ENCODE results near the gene OCIAD1.
"Not testable (repeated sequence)": the region's sequence is repeated elsewhere in the genome, so short reads cannot be mapped to it uniquely, and the experiment has no call there.

Gene OCIAD1

DNA sequence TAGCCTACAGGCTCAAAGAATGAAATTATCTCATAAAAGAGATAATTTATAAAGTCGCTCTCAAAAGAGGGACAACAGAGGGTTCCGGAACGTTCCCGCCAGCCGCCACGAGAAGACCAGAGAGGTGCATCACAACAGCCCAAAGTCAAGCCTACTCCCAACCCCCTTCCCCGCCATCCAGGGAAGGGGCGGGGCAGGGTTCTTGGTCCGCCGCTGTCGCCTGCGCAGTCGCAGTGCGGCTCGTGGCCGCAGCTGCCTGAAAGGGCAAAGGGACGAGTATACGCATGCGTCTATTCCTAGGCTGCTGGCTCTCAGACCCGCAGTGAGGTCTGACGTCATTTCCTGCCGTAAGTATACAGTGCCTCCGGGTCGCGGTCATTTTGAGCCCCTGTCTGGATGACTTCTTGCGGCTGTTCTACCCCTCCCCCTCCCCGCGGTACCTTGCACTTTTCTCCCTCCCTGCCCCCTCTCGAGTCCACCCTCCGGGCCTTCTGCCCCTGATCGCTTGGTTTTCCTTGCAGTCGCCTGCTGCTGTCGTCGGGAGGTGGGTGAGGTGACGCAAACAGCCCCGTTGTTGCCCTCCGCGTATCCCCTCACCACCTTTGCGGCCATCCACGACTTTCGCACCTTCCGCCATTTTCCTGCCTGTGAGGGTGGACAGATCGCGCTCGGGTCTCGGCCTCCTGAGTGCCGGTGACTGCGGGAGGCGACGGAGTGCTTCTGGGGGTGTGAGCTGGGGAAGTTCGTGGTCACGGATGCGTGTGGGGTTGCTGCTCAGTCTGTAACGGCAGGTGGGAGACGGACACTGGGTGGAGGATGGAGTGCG is at the start of gene OCIAD1:
Gene OCIAD1, plus strand, starts transcription at position 383 of the 826 bp plus-strand sequence. CDS start 1,537 bp downstream, outside the sequence.
- DNase-seq = peak; percentile 96 to 99

DNA sequence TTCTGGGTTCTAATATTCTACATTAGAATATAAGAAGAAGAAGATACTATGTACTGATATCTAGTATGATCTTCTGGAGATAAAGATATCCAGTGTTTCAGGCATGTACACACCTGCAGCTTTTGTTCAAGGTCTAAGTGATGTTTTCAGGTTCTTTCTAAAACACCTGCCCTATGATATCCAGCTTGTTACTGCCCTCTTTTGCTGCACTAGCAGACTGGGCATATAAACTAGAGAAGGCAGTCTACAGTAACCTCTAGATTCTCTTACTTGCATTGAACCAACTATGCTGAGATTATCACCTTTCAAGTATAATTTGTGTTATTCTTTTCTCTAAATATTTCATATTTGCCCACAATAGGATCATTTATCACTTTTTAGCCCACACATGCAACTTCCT is 48.9 kb upstream of the OCIAD1 start:
- no peak for DNase-seq

DNA sequence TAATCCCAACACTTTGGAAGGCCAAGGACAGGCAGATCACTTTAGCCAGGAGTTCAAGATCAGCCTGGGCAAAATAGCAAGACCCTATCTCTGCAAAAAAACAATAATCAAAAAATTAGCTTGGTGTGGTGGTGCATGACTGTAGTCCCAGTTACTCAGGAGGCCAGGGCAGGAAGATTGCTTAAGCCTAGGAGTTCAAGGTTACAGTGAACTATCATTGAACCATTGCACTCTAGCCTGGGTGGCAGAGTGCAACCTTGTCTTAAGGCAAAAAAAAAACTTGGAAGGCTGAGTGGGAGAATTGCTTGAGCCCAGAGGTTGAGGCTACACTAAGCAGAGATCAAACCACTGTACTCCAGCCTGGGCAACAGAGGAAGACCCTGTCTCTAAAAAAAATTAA is 45.6 kb upstream of the OCIAD1 start:
- DNase-seq = no peak

- peak in 1 of 2 donors; percentile 72 for DNase-seq
Measured at GRCh38 chr4:48786549-48786948, 44.3 kb upstream of the OCIAD1 start.

DNA sequence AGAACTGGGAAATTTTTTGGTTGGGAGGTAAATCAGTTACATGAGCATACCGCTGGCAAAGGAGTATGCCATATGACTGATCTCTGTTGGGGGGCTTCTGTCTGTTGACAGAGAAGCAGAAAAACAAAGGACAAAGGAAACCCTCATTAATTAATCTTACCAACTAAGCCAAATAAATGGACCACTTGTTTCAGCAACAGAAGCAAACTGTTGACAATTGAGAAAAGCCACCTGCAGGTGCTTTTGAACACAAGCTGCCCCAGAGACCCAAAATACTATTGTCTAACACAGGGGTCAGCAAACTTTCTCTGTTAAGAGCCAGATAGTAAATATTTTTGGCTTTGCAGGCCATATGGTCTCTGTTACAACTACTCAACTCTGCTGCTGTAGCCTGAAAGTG is 43.8 kb upstream of the OCIAD1 start:
- peak; percentile 53 to 82 for DNase-seq

DNA sequence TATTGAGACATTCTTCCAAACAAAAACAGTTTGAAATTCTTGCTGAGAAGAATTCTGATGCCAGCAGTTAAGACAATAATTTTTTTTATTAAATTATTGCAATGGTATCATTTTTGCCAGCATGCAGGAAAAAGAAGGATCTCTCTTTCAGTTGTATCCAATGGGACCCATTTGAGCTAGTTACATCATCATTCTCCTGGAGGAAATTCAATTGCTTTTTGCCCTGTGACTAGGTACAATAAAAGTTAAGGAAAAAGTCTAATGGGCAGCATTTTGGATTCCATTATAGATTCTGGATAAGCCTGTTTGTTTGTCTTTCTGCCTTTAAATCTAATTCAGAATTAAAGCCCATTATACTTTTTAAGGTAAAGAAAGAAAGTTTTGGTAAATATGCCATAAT is 40.3 kb upstream of the OCIAD1 start:
- DNase-seq = no peak

DNA sequence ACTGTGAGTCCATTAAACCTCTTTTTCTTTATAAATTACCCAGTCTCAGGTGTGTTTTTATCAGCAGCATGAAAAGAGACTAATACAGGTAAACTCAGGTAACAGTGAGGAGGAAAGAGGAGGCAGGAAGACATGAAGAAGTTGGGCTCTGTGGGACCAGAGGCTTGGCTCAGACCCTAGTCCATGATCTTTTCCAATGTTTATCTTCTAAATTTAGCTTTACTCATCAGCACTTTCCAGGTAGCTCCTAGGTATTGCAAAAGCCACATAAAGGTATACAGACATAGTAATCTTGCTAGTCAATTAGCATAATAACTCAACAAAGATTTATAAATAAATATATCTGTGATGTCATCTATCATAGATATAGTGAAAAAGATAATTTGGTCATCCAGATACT is 39.6 kb upstream of the OCIAD1 start:
- DNase-seq = no peak

GRCh38 chr4:48792348-48793006 is 38.4 kb upstream of the OCIAD1 start:
- DNase-seq = no peak

DNA sequence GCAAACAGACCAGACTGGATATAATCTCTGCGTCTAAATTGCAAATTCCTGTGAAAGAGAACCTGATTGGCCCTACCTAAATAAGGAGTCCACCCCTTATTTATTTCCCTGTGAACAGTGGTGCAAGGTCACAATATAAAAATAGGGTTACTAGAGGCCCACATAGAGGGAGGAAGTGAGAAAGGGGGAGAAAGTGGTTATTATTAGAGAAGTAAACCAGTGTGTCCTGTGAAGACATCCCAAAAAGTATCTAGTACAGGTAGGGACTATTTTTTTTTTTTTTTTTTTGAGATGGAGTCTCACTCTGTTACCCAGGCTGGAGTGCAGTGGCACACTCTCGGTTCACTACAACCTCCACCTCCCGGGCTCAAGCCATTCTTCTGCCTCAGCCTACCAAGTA is 35.8 kb upstream of the OCIAD1 start:
- DNase-seq = no peak

DNA sequence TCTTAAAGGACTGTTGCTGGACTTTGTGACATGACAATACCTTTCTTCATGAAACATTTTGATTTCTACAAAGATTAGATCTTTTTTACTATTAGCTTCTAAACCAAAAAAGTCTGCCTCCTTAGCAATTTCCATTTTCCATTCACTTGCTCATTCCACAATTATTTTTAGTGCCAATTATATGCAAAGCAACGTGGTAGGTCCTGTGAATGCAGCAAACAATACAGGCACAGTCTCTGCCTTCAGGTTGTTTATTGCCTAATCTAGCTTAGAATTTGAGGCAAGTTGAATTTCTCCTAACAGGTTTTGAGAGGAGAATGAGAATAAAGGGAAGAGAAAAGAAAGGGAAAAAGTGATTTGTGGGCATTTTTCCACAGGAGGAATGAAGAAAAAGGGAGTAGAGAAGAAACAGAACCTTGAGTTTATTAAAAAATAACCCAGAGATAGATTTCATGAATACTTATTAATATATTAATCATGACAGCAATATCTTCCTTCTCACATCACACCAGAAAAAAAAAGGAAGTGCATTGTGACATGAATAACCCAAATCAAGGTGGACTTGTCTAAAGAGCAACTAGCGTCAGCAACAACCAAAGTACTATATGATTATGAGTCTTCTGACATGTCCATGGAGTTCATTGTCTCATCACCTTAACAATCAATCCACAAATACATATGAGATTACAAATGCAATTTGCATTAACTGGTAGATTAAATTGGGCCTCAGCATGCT is 34.5 kb upstream of the OCIAD1 start:
- no peak for DNase-seq

- DNase-seq = no peak
Measured at GRCh38 chr4:48796927-48797679, 33.8 kb upstream of the OCIAD1 start.

DNA sequence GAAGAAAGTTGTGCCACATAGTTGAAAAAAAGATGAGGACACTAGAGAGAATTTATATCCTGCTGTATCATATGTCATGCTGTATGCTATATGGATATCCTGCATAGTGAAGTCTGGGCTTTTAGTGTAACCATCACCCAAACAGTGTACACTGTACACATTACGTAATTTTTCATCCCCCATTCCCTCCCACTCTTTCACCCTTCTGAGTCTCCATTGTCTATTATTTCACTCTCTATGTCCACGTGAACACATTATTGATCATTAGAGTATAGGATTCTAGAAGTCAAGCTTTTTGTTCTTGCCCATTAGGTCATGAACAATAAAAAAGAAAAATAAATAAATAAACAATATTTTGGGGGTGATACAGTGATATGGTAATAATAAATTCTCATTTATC is 32.8 kb upstream of the OCIAD1 start:
- no peak for DNase-seq

DNA sequence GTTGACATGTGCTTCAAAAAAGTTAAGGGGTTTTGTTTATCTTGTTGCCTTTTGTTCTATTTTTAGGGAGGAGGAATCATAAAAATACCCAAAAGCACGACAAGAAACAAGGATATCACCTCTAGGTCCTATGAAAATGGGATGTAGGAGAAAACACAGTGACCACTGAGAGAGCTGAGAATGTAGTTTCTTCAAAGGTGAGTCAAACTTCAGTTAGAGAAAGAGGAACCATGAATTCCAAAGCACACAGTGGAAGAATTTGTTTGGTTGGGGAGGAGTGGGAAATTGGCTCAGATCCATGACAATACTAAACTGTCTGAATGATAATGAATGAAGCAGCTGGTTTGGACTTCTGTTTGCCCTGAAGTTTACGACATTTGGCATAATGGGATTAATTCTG is 31.7 kb upstream of the OCIAD1 start:
- DNase-seq = no peak

- not testable (repeated sequence) for DNase-seq
Measured at GRCh38 chr4:48800155-48800554, 30.7 kb upstream of the OCIAD1 start.

- no peak for DNase-seq
Measured at GRCh38 chr4:48801016-48801715, 29.7 kb upstream of the OCIAD1 start.

DNA sequence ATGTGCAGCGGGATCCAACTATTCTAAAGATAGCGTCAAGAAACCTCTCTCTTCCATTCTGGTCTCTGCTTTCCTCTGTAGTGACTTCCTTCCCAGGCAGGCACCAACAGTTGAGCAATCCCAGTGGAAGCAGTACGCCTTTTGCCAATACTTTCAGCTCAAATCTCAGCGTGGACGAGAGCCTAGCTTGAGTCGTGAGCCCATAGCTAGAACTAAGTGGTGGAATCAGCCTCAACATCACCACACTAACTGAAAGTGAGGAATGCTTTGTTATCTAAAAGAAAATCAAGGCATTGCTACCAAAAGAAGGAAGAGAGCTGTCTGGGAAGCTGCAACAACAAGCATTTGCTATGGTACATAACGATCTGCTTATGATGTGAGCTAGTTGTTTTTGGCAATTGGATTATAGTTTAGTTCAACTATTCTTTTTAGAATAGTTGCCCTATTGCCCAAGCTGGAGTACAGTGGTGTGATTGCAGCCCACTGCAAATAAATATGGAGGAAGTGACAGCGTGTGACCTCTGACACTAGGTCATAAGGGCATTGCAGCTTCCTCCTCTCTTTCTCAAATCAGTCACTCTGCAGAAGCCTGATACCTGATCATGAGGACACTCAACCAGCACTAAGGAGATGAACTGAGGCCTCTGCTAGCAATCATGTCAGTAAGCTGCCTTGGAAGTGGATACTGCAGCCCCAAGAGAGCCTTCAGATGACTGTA is 26.1 kb upstream of the OCIAD1 start:
- no peak for DNase-seq

GRCh38 chr4:48812866-48813265 is 18.0 kb upstream of the OCIAD1 start:
- no peak for DNase-seq

DNA sequence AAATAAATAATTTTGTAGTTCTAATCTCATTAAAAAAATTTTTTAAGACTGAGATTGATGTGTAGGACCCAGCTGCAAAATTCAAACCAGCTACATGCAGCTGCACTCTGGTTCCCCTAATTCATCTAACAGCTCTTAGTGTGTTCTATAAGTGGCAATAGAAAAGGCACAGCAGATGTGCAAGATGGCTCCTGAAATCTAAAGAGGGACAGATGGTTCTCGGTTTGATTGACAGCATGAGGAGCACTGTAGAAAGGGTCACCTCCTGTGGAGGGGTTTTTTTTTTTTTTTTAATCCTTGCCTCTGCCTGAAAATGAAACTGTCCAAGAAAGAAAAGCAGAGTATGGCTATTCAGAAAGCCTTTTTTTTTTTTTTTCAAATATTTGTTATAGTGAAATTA is 16.9 kb upstream of the OCIAD1 start:
- no peak for DNase-seq

DNA sequence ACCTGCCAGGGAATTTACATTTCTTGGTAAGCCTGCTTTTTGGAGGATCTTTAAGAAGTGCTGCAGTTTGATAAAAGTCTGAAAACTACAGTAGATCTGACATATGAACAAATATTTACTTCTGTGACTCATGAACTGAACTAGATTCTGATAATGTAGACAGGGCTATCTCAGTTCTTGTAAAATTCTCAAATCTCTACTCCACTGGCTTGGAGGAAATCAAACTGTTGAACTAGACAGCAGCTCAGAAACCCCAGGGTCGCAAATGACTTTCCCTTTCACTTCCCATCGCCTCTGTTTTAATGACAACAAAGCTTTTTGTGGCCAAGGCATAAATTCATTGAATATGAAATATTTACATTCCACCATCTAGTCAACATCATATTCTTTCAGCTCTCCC is 15.4 kb upstream of the OCIAD1 start:
- no peak for DNase-seq

- not testable (repeated sequence) for DNase-seq
Measured at GRCh38 chr4:48816297-48816696, 14.6 kb upstream of the OCIAD1 start.

DNA sequence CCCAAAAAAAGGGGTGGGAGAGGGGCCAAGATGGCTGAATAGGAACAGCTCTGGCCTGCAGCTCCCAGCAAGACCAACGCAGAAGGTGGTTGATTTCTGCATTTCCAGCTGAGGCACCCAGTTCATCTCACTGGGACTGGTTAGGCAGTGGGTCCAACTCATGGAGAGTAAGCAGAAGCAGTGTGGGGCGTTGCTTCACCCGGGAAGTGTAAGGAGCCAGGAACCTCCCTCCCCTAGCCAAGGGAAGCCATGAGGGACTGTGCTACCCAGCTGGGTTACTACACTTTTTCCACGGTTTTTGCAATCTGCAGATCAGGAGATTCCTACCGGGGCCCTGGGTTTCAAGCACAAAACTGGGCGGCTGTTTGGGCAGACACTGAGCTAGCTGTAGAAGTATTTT is 13.9 kb upstream of the OCIAD1 start:
- DNase-seq = no peak

- not testable (repeated sequence) for DNase-seq
Measured at GRCh38 chr4:48821431-48821830, 9.5 kb upstream of the OCIAD1 start.
